HTR-8/SVneo (cell line): ENCODE measurements around the gene CCDC71L.

Experiments
- DNase-seq: peaks from one replicate; pipeline ENCODE4 v3.0.0; 2011; ENCODE audit warnings: low spot score, mixed read lengths; ENCODE audit not compliant: insufficient read length
- FAIRE-seq: peaks from 2 replicates; lab custom pipeline; 2011; peaks lifted over from hg19 to GRCh38; lab: Jason Lieb, UNC

CCDC71L gene

GRCh38 chr7:106611911-106612310 is 49.0 kb downstream of the CCDC71L start:
- no peak for FAIRE-seq
- DNase-seq, result no peak

- no peak for DNase-seq
Measured at GRCh38 chr7:106610996-106611886, 49.7 kb downstream of the CCDC71L start.

DNA sequence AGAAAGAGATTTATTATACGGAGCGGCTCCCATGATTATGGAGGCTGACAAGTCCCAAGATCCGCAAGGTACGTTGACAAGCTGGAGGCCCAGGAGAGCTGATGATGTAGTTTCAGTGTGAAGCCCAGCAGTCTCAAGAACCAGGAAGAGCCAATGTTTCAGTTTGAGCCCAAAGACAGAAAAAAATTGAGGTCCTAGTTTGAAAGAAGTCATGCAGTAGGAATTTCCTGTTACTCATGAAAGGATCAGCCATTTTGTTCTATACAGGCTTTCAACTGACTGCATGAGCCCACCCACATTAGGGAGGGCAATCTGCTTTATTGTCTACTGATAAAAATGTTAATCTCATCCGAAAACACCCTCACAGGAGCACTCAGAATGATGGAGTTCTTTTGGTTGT is 51.5 kb downstream of the CCDC71L start:
- DNase-seq (no peak), FAIRE-seq (no peak)

More at GRCh38 chr7:106610996-106611886, 49.7 kb downstream of the CCDC71L start:
- FAIRE-seq, result no peak

- DNase-seq (no peak), FAIRE-seq (no peak)
Measured at GRCh38 chr7:106608661-106609060, 52.3 kb downstream of the CCDC71L start.
